ENCODE measurements around the gene ADAMTSL1.

- no peak for TF ChIP-seq CTCF (IDR thresholded peaks at IDR 0.05; ENCODE audit: insufficient read depth, low read length)
- TF ChIP-seq POLR2AphosphoS5 (IDR thresholded peaks at IDR 0.05; ENCODE audit: low read depth), result no peak
These were observed 252.6 kb downstream of the ADAMTSL1 start for GRCh38 chr9:18726546-18726945.

All from HL-60 (cell line).